Liver (tissue), 9 donors: ENCODE data around the gene CPNE4. TPM values are rescaled to one million over a fixed set of nuclear protein-coding genes. Genes with fewer than 3 reads are reported as not detected.

Experiments
- DNase-seq: peaks from one replicate; pipeline ENCODE4 v3.0.0-alpha.2; 2017; ENCODE audit warnings: low spot score
- H3K27ac ChIP-seq, 2 donors: one replicate each; pipeline ENCODE4 v1.7.0; 2013; ENCODE audit warnings: inconsistent platforms in 2 of 2, low read length in 2 of 2, control low read depth in 1 of 2, low read depth in 1 of 2, mild to moderate bottlenecking in 1 of 2
- H3K27me3 ChIP-seq, 4 donors: one replicate each; pipeline versions ENCODE4 v1.6.1 to v1.7.0; 2013; ENCODE audit warnings: low read length in 3 of 4, inconsistent platforms in 1 of 4, mild to moderate bottlenecking in 1 of 4, moderate library complexity in 1 of 4; ENCODE audit not compliant: control insufficient read depth in 4 of 4, insufficient read depth in 4 of 4
- H3K36me3 ChIP-seq, 4 donors: one replicate each; pipeline versions ENCODE4 v1.6.1 to v1.7.0; 2013; ENCODE audit warnings: low read length in 3 of 4, mild to moderate bottlenecking in 3 of 4, low read depth in 1 of 4, moderate library complexity in 1 of 4; ENCODE audit not compliant: control insufficient read depth in 4 of 4, insufficient read depth in 3 of 4
- H3K4me1 ChIP-seq, 4 donors: one replicate each; pipeline versions ENCODE4 v1.6.1 to v1.7.0; 2013; ENCODE audit warnings: low read length in 3 of 4, mild to moderate bottlenecking in 3 of 4, moderate library complexity in 1 of 4; ENCODE audit not compliant: control insufficient read depth in 4 of 4, insufficient read depth in 4 of 4
- H3K4me3 ChIP-seq, 3 donors: one replicate each; pipeline versions ENCODE4 v1.6.1 to v1.7.0; 2013; ENCODE audit warnings: low read length in 3 of 3, control low read depth in 1 of 3, low read depth in 1 of 3, mild to moderate bottlenecking in 1 of 3
- H3K9ac ChIP-seq, 2 donors: one replicate each; pipeline ENCODE4 v1.7.0; 2013; ENCODE audit warnings: low read length in 2 of 2, mild to moderate bottlenecking in 2 of 2, moderate library complexity in 2 of 2, control low read depth in 1 of 2, low read depth in 1 of 2
- H3K9me3 ChIP-seq, 4 donors: one replicate each; pipeline versions ENCODE4 v1.6.1 to v1.7.0; 2013; ENCODE audit warnings: low read length in 3 of 4; ENCODE audit not compliant: control insufficient read depth in 4 of 4
- FOXA1 ChIP-seq: IDR thresholded peaks from 2 replicates; pipeline ENCODE4 v1.6.1; 2016; ENCODE audit warnings: antibody characterized with exemption
- GABPA ChIP-seq, 2 donors: IDR thresholded peaks in 1 of 2; conservative IDR thresholded peaks in 1 of 2; 2 replicates each; pipeline ENCODE4 v1.6.1; 2016; ENCODE audit warnings: antibody characterized with exemption in 2 of 2, mild to moderate bottlenecking in 1 of 2, moderate library complexity in 1 of 2
- HNF4A ChIP-seq, 2 donors: conservative IDR thresholded peaks; 2 replicates each; pipeline ENCODE4 v1.6.1; 2016; ENCODE audit warnings: antibody characterized with exemption in 2 of 2, mild to moderate bottlenecking in 2 of 2
- JUND ChIP-seq, 2 donors: IDR thresholded peaks; 2 replicates each; pipeline ENCODE4 v1.6.1; 2016; ENCODE audit warnings: antibody characterized with exemption in 2 of 2
- MAX ChIP-seq: IDR thresholded peaks from 2 replicates; pipeline ENCODE4 v1.6.1; 2016; ENCODE audit warnings: antibody characterized with exemption
- NR2F2 ChIP-seq: IDR thresholded peaks from 2 replicates; pipeline ENCODE4 v1.6.1; 2016; ENCODE audit warnings: antibody characterized with exemption
- RAD21 ChIP-seq, 2 donors: IDR thresholded peaks; 2 replicates each; pipeline ENCODE4 v1.6.1; 2016; ENCODE audit warnings: antibody characterized with exemption in 2 of 2, mild to moderate bottlenecking in 2 of 2
- SP1 ChIP-seq: IDR thresholded peaks from 2 replicates; pipeline ENCODE4 v1.6.1; 2018; ENCODE audit warnings: antibody characterized with exemption, mild to moderate bottlenecking
- TAF1 ChIP-seq: conservative IDR thresholded peaks from 2 replicates; pipeline ENCODE4 v1.6.1; 2016; ENCODE audit warnings: antibody characterized with exemption, mild to moderate bottlenecking
- YY1 ChIP-seq: IDR thresholded peaks from 2 replicates; pipeline ENCODE4 v1.6.1; 2016; ENCODE audit warnings: antibody characterized with exemption, mild to moderate bottlenecking
- ZBTB33 ChIP-seq: IDR thresholded peaks from 2 replicates; pipeline ENCODE4 v1.6.1; 2016; ENCODE audit warnings: antibody characterized with exemption
- WGBS: extraction: QIAGEN DNeasy Blood & Tissue Kit; methylation state at CpG from one replicate; pipeline ENCODE4 v1.1.7; 2013; 5-methylcytosine and 5-hydroxymethylcytosine counted together
- polyA plus RNA-seq, 2 donors: library from polyadenylated mRNA; stranded (reverse) in 1 of 2; unstranded in 1 of 2; fragments of 200-250 nt in 1 of 2; fragments of >200 nt in 1 of 2; fragmentation: Nextera tagmentation in 1 of 2; extraction: Ambion mirVana in 1 of 2; gene quantifications; one replicate each; pipeline versions ENCODE4 v1.2.1 to v1.2.3, GENCODE V29; 2013 to 2015
- total RNA-seq, 2 donors: library from RNA; depleted of rRNA; stranded (reverse); fragments of >200 nt; gene quantifications; one replicate each; pipeline ENCODE4 v1.2.3, GENCODE V29; 2014
- TF ChIP-seq, protein P1 (sequence below): IDR thresholded peaks from 2 replicates; pipeline ENCODE4 v1.6.1; 2016; ENCODE audit warnings: antibody characterized with exemption
- TF ChIP-seq, protein P2 (sequence below): fragments of 150-350 bp; IDR thresholded peaks from 2 replicates; pipeline ENCODE4 v1.5.1; 2017; ENCODE audit warnings: improper control_type of control experiment, low read depth, low read length; ENCODE audit not compliant: missing input control
- donor health status: healthy.
- donor health status: healthy.
- donor health status: healthy.
- donor health status: healthy.
- donor health status: healthy.

Gene CPNE4
- total and polyA plus RNA-seq, 4 donors: under 0.01 to 0.03 TPM; not detected in 2

DNA sequence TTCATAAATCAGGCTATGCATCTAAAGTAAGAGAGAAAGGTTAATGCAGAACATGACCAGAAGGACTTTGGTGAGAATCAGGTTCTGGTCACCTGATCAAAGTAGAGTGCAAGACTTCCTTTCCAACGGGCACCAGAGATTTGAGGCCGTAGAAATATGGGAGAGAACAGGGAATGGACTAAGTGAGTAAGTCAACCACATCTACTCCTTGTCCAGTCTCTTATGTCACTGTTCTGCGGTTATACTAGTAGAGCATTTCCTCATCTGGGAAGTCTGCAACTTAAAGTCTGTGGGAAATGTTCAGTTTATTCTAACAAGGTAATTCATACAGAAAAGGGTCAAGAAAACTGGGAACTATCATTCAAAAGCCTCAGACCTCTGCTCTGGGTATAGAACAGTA lies 232.8 kb downstream of the CPNE4 start (continued):
- TF ChIP-seq, protein P1, sequence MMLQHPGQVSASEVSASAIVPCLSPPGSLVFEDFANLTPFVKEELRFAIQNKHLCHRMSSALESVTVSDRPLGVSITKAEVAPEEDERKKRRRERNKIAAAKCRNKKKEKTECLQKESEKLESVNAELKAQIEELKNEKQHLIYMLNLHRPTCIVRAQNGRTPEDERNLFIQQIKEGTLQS: no peak
- TF ChIP-seq HNF4A (conservative IDR thresholded peaks at IDR 0.05): no peak
- no peak for TF ChIP-seq ZBTB33

GRCh38 chr3:131801566-131801965 lies 233.2 kb downstream of the CPNE4 start:
- no peak overlapping the region for H3K4me3 ChIP-seq
- H3K9me3 ChIP-seq: no peaks in the 10 kb centered on the region
- TF ChIP-seq, protein P2, sequence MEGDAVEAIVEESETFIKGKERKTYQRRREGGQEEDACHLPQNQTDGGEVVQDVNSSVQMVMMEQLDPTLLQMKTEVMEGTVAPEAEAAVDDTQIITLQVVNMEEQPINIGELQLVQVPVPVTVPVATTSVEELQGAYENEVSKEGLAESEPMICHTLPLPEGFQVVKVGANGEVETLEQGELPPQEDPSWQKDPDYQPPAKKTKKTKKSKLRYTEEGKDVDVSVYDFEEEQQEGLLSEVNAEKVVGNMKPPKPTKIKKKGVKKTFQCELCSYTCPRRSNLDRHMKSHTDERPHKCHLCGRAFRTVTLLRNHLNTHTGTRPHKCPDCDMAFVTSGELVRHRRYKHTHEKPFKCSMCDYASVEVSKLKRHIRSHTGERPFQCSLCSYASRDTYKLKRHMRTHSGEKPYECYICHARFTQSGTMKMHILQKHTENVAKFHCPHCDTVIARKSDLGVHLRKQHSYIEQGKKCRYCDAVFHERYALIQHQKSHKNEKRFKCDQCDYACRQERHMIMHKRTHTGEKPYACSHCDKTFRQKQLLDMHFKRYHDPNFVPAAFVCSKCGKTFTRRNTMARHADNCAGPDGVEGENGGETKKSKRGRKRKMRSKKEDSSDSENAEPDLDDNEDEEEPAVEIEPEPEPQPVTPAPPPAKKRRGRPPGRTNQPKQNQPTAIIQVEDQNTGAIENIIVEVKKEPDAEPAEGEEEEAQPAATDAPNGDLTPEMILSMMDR: no peak
- no peak for TF ChIP-seq YY1
- no peak for TF ChIP-seq GABPA (IDR thresholded peaks at IDR 0.05 in 1 of 2, conservative IDR thresholded peaks at IDR 0.05 in 1 of 2)
- TF ChIP-seq NR2F2: no peak
- TF ChIP-seq RAD21 (IDR thresholded peaks at IDR 0.05): no peak
- TF ChIP-seq SP1: no peak
- 76% methylated on average over 4 of the region's 4 CpGs for WGBS
- H3K27me3 ChIP-seq: no peaks in the 10 kb centered on the region
- no peaks in the 10 kb centered on the region for H3K4me1 ChIP-seq
- no peak overlapping the region for H3K27ac ChIP-seq
- H3K9ac ChIP-seq: no peak overlapping the region
- no peak for DNase-seq
- no peaks in the 10 kb centered on the region for H3K36me3 ChIP-seq

GRCh38 chr3:131797776-131798175 lies 237.0 kb downstream of the CPNE4 start:
- H3K36me3 ChIP-seq: no peaks in the 10 kb centered on the region
- H3K4me3 ChIP-seq: no peak overlapping the region
- TF ChIP-seq YY1 (no peak), JUND (IDR thresholded peaks at IDR 0.05) (no peak), FOXA1 (no peak)
- TF ChIP-seq, protein P1: no peak
- DNase-seq: no peak
- no peaks in the 10 kb centered on the region for H3K4me1 ChIP-seq
- H3K9ac ChIP-seq: no peak overlapping the region
- no peak overlapping the region for H3K27ac ChIP-seq
- H3K27me3 ChIP-seq: no peaks in the 10 kb centered on the region
- WGBS: 53% methylated on average over 1 of the region's 1 CpG
- H3K9me3 ChIP-seq: no peaks in the 10 kb centered on the region

DNA sequence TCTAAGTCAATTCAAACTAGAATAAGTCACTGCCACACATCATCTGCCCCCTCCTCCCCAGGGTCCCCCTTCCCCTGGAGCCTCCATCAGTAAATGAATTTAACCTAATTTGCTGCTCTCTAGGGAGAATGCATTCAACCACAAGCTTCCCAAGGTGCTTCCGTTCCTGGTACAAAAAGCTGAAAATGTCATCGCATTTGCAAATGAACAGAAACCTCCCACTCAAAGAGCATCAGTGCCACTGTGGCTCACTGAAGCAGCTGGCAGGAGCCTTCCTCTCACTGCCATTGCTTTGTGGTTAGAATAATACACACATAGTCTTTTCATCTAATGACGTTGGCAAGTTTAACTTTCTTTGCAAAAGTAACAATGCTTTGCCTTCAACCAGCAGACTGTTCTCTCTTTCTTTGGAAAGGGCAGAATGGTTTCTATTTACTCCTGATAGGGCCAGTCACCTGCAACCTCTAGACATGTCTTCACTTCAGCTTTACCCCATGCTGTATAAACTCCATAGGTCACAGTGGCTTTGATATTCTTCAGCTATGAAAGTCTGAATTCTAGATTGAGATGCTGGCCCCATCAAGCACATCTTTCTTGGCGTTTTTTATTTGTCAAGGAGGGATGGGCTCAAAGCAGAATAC lies 238.1 kb downstream of the CPNE4 start:
- H3K4me1 ChIP-seq: no peaks in the 10 kb centered on the region
- TF ChIP-seq JUND (IDR thresholded peaks at IDR 0.05) (no peak), TAF1 (no peak), YY1 (no peak), NR2F2 (no peak), SP1 (no peak), MAX (no peak), RAD21 (IDR thresholded peaks at IDR 0.05) (no peak)
- TF ChIP-seq, protein P1: no peak
- H3K4me3 ChIP-seq: no peak overlapping the region
- no peaks in the 10 kb centered on the region for H3K27me3 ChIP-seq
- H3K27ac ChIP-seq: no peak overlapping the region
- no peak for DNase-seq
- 60% methylated on average over 4 of the region's 4 CpGs for WGBS
- H3K36me3 ChIP-seq: no peaks in the 10 kb centered on the region
- H3K9ac ChIP-seq: no peak overlapping the region
- no peaks in the 10 kb centered on the region for H3K9me3 ChIP-seq
